T-helper 22 cell (primary cell): Measurements from ENCODE around the gene PPP1R9A.

Experiments used
- DNase-seq: peaks from one replicate; pipeline ENCODE4 v3.0.0-alpha.2; 2020; ENCODE audit warnings: low read depth

Gene PPP1R9A

GRCh38 chr7:95204618-95205017 lies 297.2 kb downstream of the PPP1R9A start:
- DNase-seq, result no peak

- DNase-seq, result no peak
Observed at GRCh38 chr7:95205665-95206225, 298.4 kb downstream of the PPP1R9A start.

- DNase-seq, result no peak
Observed at GRCh38 chr7:95209276-95209675, 301.9 kb downstream of the PPP1R9A start.

GRCh38 chr7:95209788-95210187 lies 302.4 kb downstream of the PPP1R9A start:
- DNase-seq, result no peak

GRCh38 chr7:95213148-95213547 lies 305.8 kb downstream of the PPP1R9A start:
- no peak for DNase-seq

GRCh38 chr7:95213809-95214492 lies 306.6 kb downstream of the PPP1R9A start:
- no peak for DNase-seq

- DNase-seq, result no peak
Observed at GRCh38 chr7:95219721-95220120, 312.3 kb downstream of the PPP1R9A start.

GRCh38 chr7:95220328-95220727 lies 312.9 kb downstream of the PPP1R9A start:
- DNase-seq, result no peak

GRCh38 chr7:95225301-95225700 lies 317.9 kb downstream of the PPP1R9A start:
- DNase-seq, result no peak

- no peak for DNase-seq
Observed at GRCh38 chr7:95229301-95229700, 321.9 kb downstream of the PPP1R9A start.

GRCh38 chr7:95238252-95238943 lies 331.0 kb downstream of the PPP1R9A start:
- DNase-seq, result no peak

GRCh38 chr7:95240921-95241320 lies 333.5 kb downstream of the PPP1R9A start:
- no peak for DNase-seq

- no peak for DNase-seq
Observed at GRCh38 chr7:95242266-95242665, 334.9 kb downstream of the PPP1R9A start.

GRCh38 chr7:95244616-95245015 lies 337.2 kb downstream of the PPP1R9A start:
- DNase-seq, result no peak

GRCh38 chr7:95245828-95246500 lies 338.6 kb downstream of the PPP1R9A start:
- no peak for DNase-seq

- no peak for DNase-seq
Observed at GRCh38 chr7:95246831-95247370, 339.5 kb downstream of the PPP1R9A start.

- DNase-seq, result no peak
Observed at GRCh38 chr7:95250571-95250970, 343.2 kb downstream of the PPP1R9A start.

GRCh38 chr7:95251966-95252365 lies 344.6 kb downstream of the PPP1R9A start:
- no peak for DNase-seq

- DNase-seq, result no peak
Observed at GRCh38 chr7:95253986-95254385, 346.6 kb downstream of the PPP1R9A start.

- DNase-seq, result no peak
Observed at GRCh38 chr7:95255691-95256090, 348.3 kb downstream of the PPP1R9A start.

GRCh38 chr7:95261895-95262415 lies 354.6 kb downstream of the PPP1R9A start:
- DNase-seq, result no peak

- DNase-seq, result no peak
Observed at GRCh38 chr7:95262875-95263274, 355.5 kb downstream of the PPP1R9A start.
